H9 (cell line): ENCODE data around the gene PFKFB2. TPM values are rescaled to one million over a fixed set of nuclear protein-coding genes. Genes with fewer than 3 reads are reported as not detected.

Experiments
- DNase-seq: peaks from one replicate; pipeline ENCODE4 v3.0.0-alpha.2; 2017
- H2AFZ ChIP-seq: one replicate; pipeline ENCODE4 v1.6.1; 2013; ENCODE audit warnings: mild to moderate bottlenecking, low read length, control low read depth, moderate library complexity
- H2AK5ac ChIP-seq: 2 replicates; pipeline ENCODE4 v1.6.1; 2013; ENCODE audit warnings: low read length, control low read depth, mixed read lengths; ENCODE audit not compliant: insufficient read length
- H2BK120ac ChIP-seq: one replicate; pipeline ENCODE4 v1.6.1; 2013; ENCODE audit warnings: low read depth, mild to moderate bottlenecking, low read length, control low read depth, inconsistent platforms; ENCODE audit not compliant: poor library complexity, severe bottlenecking
- H2BK12ac ChIP-seq: 2 replicates; pipeline ENCODE4 v1.6.1; 2013; ENCODE audit warnings: low read length, control low read depth, mixed read lengths, low read depth; ENCODE audit not compliant: insufficient read length
- H2BK15ac ChIP-seq: 2 replicates; pipeline ENCODE4 v1.6.1; 2013; ENCODE audit warnings: low read depth, low read length, control low read depth
- H2BK20ac ChIP-seq: one replicate; pipeline ENCODE4 v1.6.1; 2013; ENCODE audit warnings: low read depth, mild to moderate bottlenecking, low read length, control low read depth, inconsistent platforms; ENCODE audit not compliant: poor library complexity, severe bottlenecking
- H2BK5ac ChIP-seq: 2 replicates; pipeline ENCODE4 v1.6.1; 2013; ENCODE audit warnings: low read length, control low read depth, mixed read lengths; ENCODE audit not compliant: insufficient read length
- H3K14ac ChIP-seq: 2 replicates; pipeline ENCODE4 v1.6.1; 2013; ENCODE audit warnings: low read length, control low read depth; ENCODE audit not compliant: insufficient read depth
- H3K18ac ChIP-seq: 2 replicates; pipeline ENCODE4 v1.6.1; 2013; ENCODE audit warnings: low read depth, mild to moderate bottlenecking, mixed read lengths, low read length, control low read depth; ENCODE audit not compliant: insufficient read length
- H3K23ac ChIP-seq: 2 replicates; pipeline ENCODE4 v1.6.1; 2013; ENCODE audit warnings: low read length, control low read depth, mixed read lengths, low read depth; ENCODE audit not compliant: insufficient read length
- H3K23me2 ChIP-seq: 2 replicates; pipeline ENCODE4 v1.6.1; 2013; ENCODE audit warnings: low read depth, mild to moderate bottlenecking, mixed read lengths, low read length, control low read depth; ENCODE audit not compliant: insufficient read length, poor library complexity, severe bottlenecking
- H3K27ac ChIP-seq: 2 replicates; pipeline ENCODE4 v1.5.1; 2013; ENCODE audit warnings: low read length, control low read depth, mixed read lengths, low read depth; ENCODE audit not compliant: insufficient read length
- H3K27me3 ChIP-seq: 2 replicates; pipeline ENCODE4 v1.6.1; 2013; ENCODE audit warnings: low read length, control low read depth, inconsistent platforms; ENCODE audit not compliant: insufficient read depth
- H3K4ac ChIP-seq: 2 replicates; pipeline ENCODE4 v1.6.1; 2013; ENCODE audit warnings: low read depth, mild to moderate bottlenecking, control low read depth, inconsistent platforms, low read length, moderate library complexity
- H3K4me1 ChIP-seq: 2 replicates; pipeline ENCODE4 v1.6.1; 2013; ENCODE audit warnings: low read length, control low read depth, inconsistent platforms; ENCODE audit not compliant: insufficient read depth
- H3K4me2 ChIP-seq: 2 replicates; pipeline ENCODE4 v1.6.1; 2013; ENCODE audit warnings: low read length, control low read depth, mixed read lengths; ENCODE audit not compliant: insufficient read length, insufficient read depth
- H3K56ac ChIP-seq: 2 replicates; pipeline ENCODE4 v1.6.1; 2013; ENCODE audit warnings: low read depth, mild to moderate bottlenecking, mixed read lengths, low read length, control low read depth; ENCODE audit not compliant: insufficient read length
- H3K79me1 ChIP-seq: 2 replicates; pipeline ENCODE4 v1.6.1; 2013; ENCODE audit warnings: low read depth, mild to moderate bottlenecking, moderate library complexity, low read length, control low read depth, inconsistent platforms; ENCODE audit not compliant: insufficient read depth, poor library complexity, severe bottlenecking
- H3K79me2 ChIP-seq: 2 replicates; pipeline ENCODE4 v1.6.1; 2013; ENCODE audit warnings: low read length, control low read depth, inconsistent platforms; ENCODE audit not compliant: insufficient read depth
- H3K9ac ChIP-seq: 2 replicates; pipeline ENCODE4 v1.6.1; 2013; ENCODE audit warnings: low read length, control low read depth, mixed read lengths; ENCODE audit not compliant: insufficient read length; ENCODE audit errors: extremely low read depth
- H3K9me3 ChIP-seq: one replicate; pipeline ENCODE4 v1.6.1; 2013; ENCODE audit warnings: low read depth, low read length, inconsistent platforms; ENCODE audit not compliant: control insufficient read depth
- H3T11ph ChIP-seq: one replicate; pipeline ENCODE4 v1.6.1; 2013; ENCODE audit warnings: mild to moderate bottlenecking, low read length, control low read depth, inconsistent platforms
- H4K20me1 ChIP-seq: one replicate; pipeline ENCODE4 v1.6.1; 2013; ENCODE audit not compliant: control insufficient read depth, insufficient read length, insufficient read depth
- H4K5ac ChIP-seq: 2 replicates; pipeline ENCODE4 v1.6.1; 2013; ENCODE audit warnings: low read depth, mild to moderate bottlenecking, mixed read lengths, low read length, control low read depth; ENCODE audit not compliant: insufficient read length
- H4K8ac ChIP-seq: replicated peaks from 2 replicates; pipeline ENCODE4 v1.6.1; 2013; ENCODE audit warnings: low read length, control low read depth, mixed read lengths, low read depth; ENCODE audit not compliant: insufficient read length
- H4K91ac ChIP-seq: 2 replicates; pipeline ENCODE4 v1.6.1; 2013; ENCODE audit warnings: low read depth, mild to moderate bottlenecking, moderate library complexity, mixed read lengths, low read length, control low read depth; ENCODE audit not compliant: insufficient read length
- H3K27ac Mint-ChIP-seq, 3 experiments: 2 replicates in 2 of 3; 3 replicates in 1 of 3; pipeline ENCODE4 v1.8.0; 2020 to 2021; ENCODE audit warnings: mixed read lengths in 3 of 3, mild to moderate bottlenecking in 1 of 3, moderate library complexity in 1 of 3
- H3K27me3 Mint-ChIP-seq: 2 replicates; pipeline ENCODE4 v1.8.0; 2021; ENCODE audit warnings: low read depth, mild to moderate bottlenecking, moderate library complexity, mixed read lengths
- H3K36me3 Mint-ChIP-seq, 3 experiments: 2 replicates in 2 of 3; 3 replicates in 1 of 3; pipeline ENCODE4 v1.8.0; 2020 to 2021; ENCODE audit warnings: low read depth in 3 of 3, mixed read lengths in 3 of 3; ENCODE audit not compliant: insufficient read depth in 1 of 3
- H3K4me1 Mint-ChIP-seq, 2 experiments: 2 replicates each; pipeline ENCODE4 v1.8.0; 2020; ENCODE audit warnings: mixed read lengths in 2 of 2
- H3K4me3 Mint-ChIP-seq, 2 experiments: 2 replicates in 1 of 2; 3 replicates in 1 of 2; pipeline ENCODE4 v1.8.0; 2020 to 2021; ENCODE audit warnings: mild to moderate bottlenecking in 2 of 2, mixed read lengths in 2 of 2, moderate library complexity in 1 of 2
- H3K9me3 Mint-ChIP-seq, 2 experiments: 2 replicates in 1 of 2; 3 replicates in 1 of 2; pipeline ENCODE4 v1.8.0; 2020; ENCODE audit warnings: mild to moderate bottlenecking in 2 of 2, mixed read lengths in 2 of 2, moderate library complexity in 1 of 2
- CTCF ChIP-seq: fragments of 200-600 bp; sonication (generic); conservative IDR thresholded peaks from 3 replicates; pipeline ENCODE4 v1.8.0; 2021; ENCODE audit warnings: antibody characterized with exemption, mild to moderate bottlenecking
- WGBS: extraction: QIAGEN DNeasy Blood & Tissue Kit; methylation state at CpG from one replicate; pipeline ENCODE4 v1.1.7; 2013; ENCODE audit warnings: missing lambda C conversion rate, low lambda C conversion rate, mixed read lengths; ENCODE audit not compliant: insufficient read length; ENCODE audit errors: extremely low coverage; 5-methylcytosine and 5-hydroxymethylcytosine counted together
- total RNA-seq: library from RNA; stranded (reverse); gene quantifications from 2 replicates; pipeline ENCODE4 v1.2.1, GENCODE V29; 2021

Gene PFKFB2
- total RNA-seq, 1 experiment from 2014 or later: 14.6 TPM

- no peak overlapping the region for H2AFZ ChIP-seq
- no peaks in the 10 kb centered on the region for H3K79me1 ChIP-seq
- H3K27ac ChIP-seq: no peak overlapping the region
- no peak overlapping the region for H2BK20ac ChIP-seq
- H3K56ac ChIP-seq: no peak overlapping the region
- Mint-ChIP-seq H3K9me3 (no peaks in the 10 kb centered on the region), H3K4me3 (no peak overlapping the region), H3K27me3 (no peaks in the 10 kb centered on the region), H3K36me3 (no peaks in the 10 kb centered on the region; a peak in 1 of 7 replicates), H3K4me1 (peaks cover 54 to 61% of the 10 kb centered on the region in 2 experiments), H3K27ac (peak overlapping the region in 1 of 3 experiments; percentile 56; a peak in 1 of 7 replicates)
- H4K8ac ChIP-seq: no peak overlapping the region
- H4K20me1 ChIP-seq: no peaks in the 10 kb centered on the region
- H3T11ph ChIP-seq: no peak overlapping the region
- H3K27me3 ChIP-seq: no peaks in the 10 kb centered on the region
- no CpG with 5 or more reads among the region's 2 CpGs for WGBS
- H2BK12ac ChIP-seq: no peak overlapping the region
- no peak overlapping the region for H2BK15ac ChIP-seq
- no peak overlapping the region for H2BK5ac ChIP-seq
- no peak overlapping the region for H2BK120ac ChIP-seq
- H3K4me2 ChIP-seq: no peak overlapping the region
- H3K4ac ChIP-seq: no peak overlapping the region
- DNase-seq: no peak
- no peaks in the 10 kb centered on the region; the same call in 1 of the 2 replicates for H3K79me2 ChIP-seq
- H3K4me1 ChIP-seq: peaks cover 26% of the 10 kb centered on the region
- no peak overlapping the region for H2AK5ac ChIP-seq
- H3K9ac ChIP-seq: no peak overlapping the region
- H4K5ac ChIP-seq: no peak overlapping the region
- no peak overlapping the region for H3K14ac ChIP-seq
- H4K91ac ChIP-seq: no peak overlapping the region
- no peaks in the 10 kb centered on the region for H3K9me3 ChIP-seq
- H3K23me2 ChIP-seq: no peaks in the 10 kb centered on the region
- TF ChIP-seq CTCF: no peak
- H3K18ac ChIP-seq: no peak overlapping the region
- H3K23ac ChIP-seq: no peak overlapping the region
These were observed 24.0 kb upstream of the PFKFB2 start for GRCh38 chr1:207028884-207029650.
